Right lobe of liver (tissue), 6 donors: ENCODE measurements around the gene HHLA2. TPM values are rescaled to one million over a fixed set of nuclear protein-coding genes. Genes with fewer than 3 reads are reported as not detected.
A peak's percentile ranks its signal among the peaks of the same experiment; 100 is the strongest.

Experiments used
- ATAC-seq, 4 donors: fragments of 200-7000 bp; cut with Tn5 transposase; one replicate each; pipeline ENCODE4 v1.9.1; 2020; ENCODE audit warnings: mild to moderate bottlenecking in 4 of 4, moderate library complexity in 4 of 4
- DNase-seq, 3 donors: peaks; one replicate each; pipeline ENCODE4 v3.0.0-alpha.2; 2020
- H3K27ac ChIP-seq, 3 donors: fragments of 200-600 bp; one replicate each; pipeline ENCODE4 v1.8.0; 2022
- H3K27me3 ChIP-seq, 2 donors: fragments of 200-600 bp; one replicate each; pipeline ENCODE4 v1.8.0; 2022
- H3K36me3 ChIP-seq, 4 donors: fragments of 200-600 bp; sonication (generic) in 1 of 4; one replicate each; pipeline versions ENCODE4 v1.5.1 to v1.8.0; 2017 to 2022; ENCODE audit warnings: control low read depth in 1 of 4
- H3K4me1 ChIP-seq, 4 donors: fragments of 200-600 bp; sonication (generic) in 1 of 4; one replicate each; pipeline versions ENCODE4 v1.5.1 to v1.8.0; 2017 to 2022; ENCODE audit warnings: control low read depth in 1 of 4
- H3K4me3 ChIP-seq, 3 donors: fragments of 200-600 bp; one replicate each; pipeline ENCODE4 v1.8.0; 2022
- H3K9me3 ChIP-seq, 4 donors: fragments of 200-600 bp; sonication (generic) in 1 of 4; one replicate each; pipeline versions ENCODE4 v1.5.1 to v1.8.0; 2017 to 2022; ENCODE audit warnings: control low read depth in 1 of 4
- POLR2A ChIP-seq: fragments of 450-650 bp; IDR thresholded peaks from one replicate; pipeline ENCODE4 v1.6.1; 2017; ENCODE audit warnings: antibody characterized with exemption, mild to moderate bottlenecking
- WGBS: methylation state at CpG from one replicate; pipeline ENCODE4 v1.1.6; 2018; ENCODE audit warnings: low coverage, low lambda C conversion rate; ENCODE audit not compliant: insufficient coverage; ENCODE audit errors: missing lambda C conversion rate; 5-methylcytosine and 5-hydroxymethylcytosine counted together
- intact Hi-C, 2 donors: fragments of 100-400 bp; cut with DNase I; formaldehyde crosslinking; loops; one replicate each; pipeline versions ENCODE4 v1.11.2 to v1.14.1; 2022
- total RNA-seq, 6 experiments: library from RNA; depleted of rRNA in 2 of 6; stranded (reverse); fragments of >200 nt in 2 of 6; fragmentation: NEBNext Ultra II Directional in 3 of 6; extraction: Animal tissue kit (Norgen Biotek cat#: 25700) in 3 of 6; gene quantifications; one replicate each; pipeline versions ENCODE4 v1.1.0 to v1.2.4, GENCODE V29; 2016 to 2023
- TF ChIP-seq, protein P1 (sequence below), 4 donors: fragments of 200-600 bp in 3 of 4; fragments of 450-650 bp in 1 of 4; IDR thresholded peaks; one replicate each; pipeline versions ENCODE4 v1.5.1 to v1.8.0; 2016 to 2022; ENCODE audit warnings: antibody characterized with exemption in 4 of 4, mild to moderate bottlenecking in 2 of 4
- donor health status: DM: no; HTN: yes; CAD: no.
- donor health status: DM: no; HTN: no; CAD: no.
- donor health status: DM: no; HTN: no; CAD: no.
- donor health status: DM: no; HTN: yes; CAD: no.
- donor health status: DM: no; HTN: yes; CAD: no.

Gene HHLA2
- total RNA-seq, 6 experiments from 2014 or later: not detected

DNA sequence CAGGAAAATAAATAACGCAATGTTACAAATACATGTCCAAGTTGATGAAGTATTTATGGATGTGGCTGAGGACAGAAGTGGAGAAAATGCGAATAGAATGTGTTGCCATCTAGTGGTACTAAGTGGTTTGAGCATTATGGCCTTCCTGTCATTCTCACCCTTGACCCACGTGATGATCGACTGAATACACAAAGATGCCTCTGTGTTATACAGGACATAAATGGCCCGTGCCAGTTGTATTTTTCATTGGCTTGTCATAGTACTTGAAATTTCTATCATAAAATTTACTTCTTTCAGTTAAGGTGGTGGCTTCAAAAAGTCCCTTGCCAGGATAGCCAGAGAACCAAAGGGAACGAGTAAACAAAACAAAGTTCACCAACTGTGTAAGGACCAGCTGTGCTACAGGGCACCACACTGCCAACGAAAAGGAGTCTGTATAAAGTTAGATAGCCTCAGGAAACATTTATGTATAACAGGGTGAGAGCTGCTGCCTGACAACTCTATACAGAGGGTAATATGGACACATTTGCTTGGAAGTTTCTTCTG is 110.4 kb downstream of the HHLA2 start:
- Histone ChIP-seq H3K4me3 (no peak overlapping the region), H3K36me3 (no peaks in the 10 kb centered on the region), H3K27me3 (no peaks in the 10 kb centered on the region), H3K4me1 (peaks cover 0 to 4% (median 0%) of the 10 kb centered on the region in 4 donors), H3K27ac (no peak overlapping the region), H3K9me3 (no peaks in the 10 kb centered on the region)
- TF ChIP-seq, protein P1, sequence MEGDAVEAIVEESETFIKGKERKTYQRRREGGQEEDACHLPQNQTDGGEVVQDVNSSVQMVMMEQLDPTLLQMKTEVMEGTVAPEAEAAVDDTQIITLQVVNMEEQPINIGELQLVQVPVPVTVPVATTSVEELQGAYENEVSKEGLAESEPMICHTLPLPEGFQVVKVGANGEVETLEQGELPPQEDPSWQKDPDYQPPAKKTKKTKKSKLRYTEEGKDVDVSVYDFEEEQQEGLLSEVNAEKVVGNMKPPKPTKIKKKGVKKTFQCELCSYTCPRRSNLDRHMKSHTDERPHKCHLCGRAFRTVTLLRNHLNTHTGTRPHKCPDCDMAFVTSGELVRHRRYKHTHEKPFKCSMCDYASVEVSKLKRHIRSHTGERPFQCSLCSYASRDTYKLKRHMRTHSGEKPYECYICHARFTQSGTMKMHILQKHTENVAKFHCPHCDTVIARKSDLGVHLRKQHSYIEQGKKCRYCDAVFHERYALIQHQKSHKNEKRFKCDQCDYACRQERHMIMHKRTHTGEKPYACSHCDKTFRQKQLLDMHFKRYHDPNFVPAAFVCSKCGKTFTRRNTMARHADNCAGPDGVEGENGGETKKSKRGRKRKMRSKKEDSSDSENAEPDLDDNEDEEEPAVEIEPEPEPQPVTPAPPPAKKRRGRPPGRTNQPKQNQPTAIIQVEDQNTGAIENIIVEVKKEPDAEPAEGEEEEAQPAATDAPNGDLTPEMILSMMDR (IDR thresholded peaks at IDR 0.05): peak in 3 of 4 donors; percentile 55 to 85 (median 62)
- TF ChIP-seq POLR2A: no peak
- 27% methylated on average over 7 of the region's 7 CpGs for WGBS
- intact Hi-C loops: no loop called here
- DNase-seq (no peak), ATAC-seq (peak; percentile 88 to 99 (median 90))

DNA sequence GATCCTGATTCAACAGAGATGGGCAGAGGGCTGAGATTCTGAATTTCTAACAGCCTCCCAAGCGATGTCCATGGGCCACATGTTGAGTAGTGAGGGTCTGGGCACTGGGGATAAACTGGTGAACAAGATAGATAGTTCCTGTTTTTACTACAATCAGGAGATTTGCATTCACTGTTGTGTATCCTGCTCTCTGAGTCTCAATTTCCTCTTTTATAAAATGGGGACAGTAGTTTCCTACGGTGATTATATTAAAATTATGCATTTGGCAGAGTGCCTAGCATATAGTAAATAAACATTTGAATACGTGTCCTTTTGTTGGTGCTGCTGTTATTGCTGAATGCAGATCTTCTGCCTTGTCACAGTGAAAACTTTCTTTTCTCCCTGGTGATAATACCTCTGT is 111.5 kb downstream of the HHLA2 start:
- H3K4me3 ChIP-seq: no peak overlapping the region
- no peak overlapping the region for H3K27ac ChIP-seq
- DNase-seq (no peak), ATAC-seq (no peak)
- no peaks in the 10 kb centered on the region for H3K27me3 ChIP-seq
- no peaks in the 10 kb centered on the region for H3K9me3 ChIP-seq
- TF ChIP-seq, protein P1 (IDR thresholded peaks at IDR 0.05): no peak
- H3K36me3 ChIP-seq: no peaks in the 10 kb centered on the region
- intact Hi-C loops: no loop called here
- WGBS: 53% methylated on average over 3 of the region's 3 CpGs
- peaks cover 0 to 4% (median 0%) of the 10 kb centered on the region in 4 donors for H3K4me1 ChIP-seq

DNA sequence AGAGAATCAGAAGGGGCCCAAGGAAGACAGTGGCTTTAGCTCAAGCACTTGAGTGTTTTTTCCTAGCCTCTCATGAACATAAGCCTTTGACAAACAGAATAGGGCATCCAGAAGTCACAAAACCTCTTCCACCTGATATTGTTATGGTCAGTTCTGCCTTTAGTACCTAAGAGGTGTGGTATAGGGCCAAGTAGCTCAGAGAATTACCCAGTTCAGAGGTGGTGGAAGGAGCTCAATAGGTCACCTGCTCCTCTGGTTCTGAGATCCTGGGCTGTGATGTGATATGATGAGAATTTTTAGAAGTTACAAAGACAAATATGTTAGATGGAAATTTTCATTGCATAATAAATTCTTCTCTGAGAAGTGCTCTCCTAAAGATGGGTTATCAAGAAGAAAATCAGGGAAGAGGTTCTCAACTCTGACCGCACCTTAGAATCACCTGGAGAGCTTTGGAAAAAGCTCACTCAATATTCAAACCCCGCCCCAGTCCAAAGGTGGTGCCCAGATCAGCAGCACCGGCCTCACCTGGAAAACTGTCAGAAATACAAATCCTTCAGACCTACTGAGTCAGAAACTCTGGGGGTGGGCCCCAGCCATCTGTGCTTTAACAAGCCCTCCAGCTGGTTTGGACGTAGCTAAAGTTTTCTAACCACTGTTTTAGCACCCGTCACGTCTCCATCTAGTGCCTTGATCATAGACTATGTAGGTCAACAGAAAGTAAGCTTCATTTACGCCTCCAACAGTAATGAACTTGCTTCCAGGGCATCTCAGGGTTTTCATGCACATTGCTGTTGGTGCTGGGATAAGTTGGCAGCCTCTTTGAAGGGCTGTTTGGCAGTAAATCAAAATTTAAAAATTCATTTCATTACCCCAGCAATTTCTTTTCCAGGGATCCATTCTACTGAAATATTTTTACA is 112.8 kb downstream of the HHLA2 start:
- WGBS: 88% methylated on average over 5 of the region's 7 CpGs
- peaks cover 0 to 4% (median 0%) of the 10 kb centered on the region in 4 donors for H3K4me1 ChIP-seq
- no peaks in the 10 kb centered on the region for H3K36me3 ChIP-seq
- TF ChIP-seq, protein P1 (IDR thresholded peaks at IDR 0.05): no peak
- TF ChIP-seq POLR2A: no peak
- H3K9me3 ChIP-seq: no peaks in the 10 kb centered on the region
- no peak overlapping the region for H3K4me3 ChIP-seq
- H3K27ac ChIP-seq: no peak overlapping the region
- intact Hi-C loops: no loop called here
- DNase-seq: no peak
- no peak for ATAC-seq
- H3K27me3 ChIP-seq: no peaks in the 10 kb centered on the region

DNA sequence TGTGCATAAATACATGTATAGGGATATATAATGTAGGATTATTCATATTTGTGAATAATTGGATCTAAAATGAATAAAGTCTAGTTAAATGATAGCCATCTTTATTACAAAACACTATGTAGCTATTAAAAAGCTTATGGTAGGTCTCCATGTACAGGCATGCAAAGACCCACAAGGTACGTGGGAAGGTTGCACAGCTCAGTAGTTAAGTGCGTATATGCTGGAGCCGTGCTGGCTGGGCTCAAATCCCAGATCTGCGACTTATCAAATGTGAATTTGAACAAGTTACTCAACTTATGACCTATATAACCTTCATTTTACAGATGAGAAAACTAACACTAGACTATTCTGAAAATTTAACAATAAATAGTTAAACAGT is 113.4 kb downstream of the HHLA2 start:
- Histone ChIP-seq H3K27me3 (no peaks in the 10 kb centered on the region), H3K9me3 (no peaks in the 10 kb centered on the region), H3K27ac (no peak overlapping the region), H3K4me3 (no peak overlapping the region), H3K4me1 (peaks cover 0 to 4% (median 0%) of the 10 kb centered on the region in 4 donors), H3K36me3 (no peaks in the 10 kb centered on the region)
- 87% methylated on average over 3 of the region's 4 CpGs for WGBS
- ATAC-seq (no peak), DNase-seq (no peak)
- intact Hi-C loops: no loop called here
- no peak for TF ChIP-seq POLR2A
- TF ChIP-seq, protein P1 (IDR thresholded peaks at IDR 0.05): no peak
